Measurements from ENCODE around the gene TTC33.

- TF ChIP-seq CTCF (IDR thresholded peaks at IDR 0.05) (no peak), POLR2A (IDR thresholded peaks at IDR 0.05) (no peak)
These were observed 77.2 kb downstream of the TTC33 start for GRCh38 chr5:40678460-40679147.
